Upper lobe of left lung (tissue), 6 donors: ENCODE results near the gene RND2. TPM values are rescaled to one million over a fixed set of nuclear protein-coding genes. Genes with fewer than 3 reads are reported as not detected.

ENCODE experiments used
- ATAC-seq, 2 donors: fragments of 200-7000 bp; cut with Tn5 transposase; one replicate each; pipeline ENCODE4 v1.9.1; 2022; ENCODE audit warnings: mild to moderate bottlenecking in 2 of 2, moderate library complexity in 2 of 2; ENCODE audit not compliant: low FRiP score in 2 of 2
- DNase-seq, 2 donors: peaks; one replicate each; pipeline ENCODE4 v3.0.0-alpha.2; 2019 to 2020
- H3K27ac ChIP-seq, 4 donors: fragments of 200-600 bp; sonication (generic); one replicate each; pipeline ENCODE4 v1.5.1; 2016 to 2019
- H3K27me3 ChIP-seq, 4 donors: fragments of 200-600 bp; sonication (generic); one replicate each; pipeline ENCODE4 v1.5.1; 2017 to 2019
- H3K36me3 ChIP-seq, 4 donors: fragments of 200-600 bp; sonication (generic); one replicate each; pipeline ENCODE4 v1.5.1; 2016 to 2019
- H3K4me1 ChIP-seq, 4 donors: fragments of 200-600 bp; sonication (generic); one replicate each; pipeline ENCODE4 v1.5.1; 2018 to 2019
- H3K4me3 ChIP-seq, 4 donors: fragments of 200-600 bp; sonication (generic); one replicate each; pipeline ENCODE4 v1.5.1; 2017 to 2019; ENCODE audit warnings: mild to moderate bottlenecking in 2 of 4, moderate library complexity in 1 of 4
- H3K9me3 ChIP-seq, 4 donors: fragments of 200-600 bp; sonication (generic); one replicate each; pipeline ENCODE4 v1.5.1; 2018 to 2019
- CTCF ChIP-seq, 6 experiments: fragments of 450-650 bp in 4 of 6; fragments of 200-600 bp in 2 of 6; sonication (generic) in 2 of 6; IDR thresholded peaks; one replicate each; pipeline ENCODE4 v1.5.1; 2016 to 2019; ENCODE audit warnings: antibody characterized with exemption in 6 of 6
- EP300 ChIP-seq, 4 donors: sonication (generic); formaldehyde crosslinking; IDR thresholded peaks; one replicate each; pipeline ENCODE4 v1.5.1; 2017; ENCODE audit warnings: antibody characterized with exemption in 4 of 4, control low read depth in 2 of 4
- POLR2A ChIP-seq, 4 donors: fragments of 450-650 bp; IDR thresholded peaks; one replicate each; pipeline ENCODE4 v1.5.1; 2016 to 2017; ENCODE audit warnings: antibody characterized with exemption in 4 of 4, mild to moderate bottlenecking in 2 of 4
- POLR2AphosphoS5 ChIP-seq, 2 donors: sonication (generic); formaldehyde crosslinking; IDR thresholded peaks; one replicate each; pipeline ENCODE4 v1.5.1; 2017; ENCODE audit warnings: antibody characterized with exemption in 2 of 2
- WGBS, 2 donors: methylation state at CpG; one replicate each; pipeline ENCODE4 v1.1.5; 2017 to 2018; 5-methylcytosine and 5-hydroxymethylcytosine counted together
- total RNA-seq, 6 donors: library from RNA; depleted of rRNA in 4 of 6; stranded (reverse); fragments of >200 nt in 4 of 6; gene quantifications; one replicate each; pipeline versions ENCODE4 v1.1.0 to v1.2.1, GENCODE V29; 2016 to 2021
- donor health status: DM: no; HTN: no; CAD: no; lungs with moderate emphysema.
- donor health status: DM: no; HTN: yes; CAD: no; lungs with severe emphysema.

The RND2 gene
- total RNA-seq, 6 donors from 2014 or later = 0.15 to 2.0 (median 0.47) TPM; not detected in 2

GRCh38 chr17:43031666-43032065 lies 6.6 kb downstream of the RND2 start:
- DNase-seq (no peak), ATAC-seq (no peak)
- H3K4me3 ChIP-seq = no peak overlapping the region
- H3K4me1 ChIP-seq = no peaks in the 10 kb centered on the region
- 81% methylated on average over 3 of the region's 3 CpGs for WGBS, 2 donors
- no peaks in the 10 kb centered on the region for H3K9me3 ChIP-seq
- no peaks in the 10 kb centered on the region for H3K27me3 ChIP-seq
- H3K36me3 ChIP-seq = no peaks in the 10 kb centered on the region
- TF ChIP-seq POLR2AphosphoS5 (IDR thresholded peaks at IDR 0.05) (no peak), CTCF (IDR thresholded peaks at IDR 0.05) (no peak), POLR2A (IDR thresholded peaks at IDR 0.05) (no peak)
- no peak overlapping the region for H3K27ac ChIP-seq

- WGBS, 2 donors = 54 to 56% methylated on average over 12 of the region's 12 CpGs
- TF ChIP-seq EP300 (IDR thresholded peaks at IDR 0.05) (no peak), POLR2AphosphoS5 (IDR thresholded peaks at IDR 0.05) (no peak), CTCF (IDR thresholded peaks at IDR 0.05) (no peak), POLR2A (IDR thresholded peaks at IDR 0.05) (no peak)
- no peak for DNase-seq
- Histone ChIP-seq H3K9me3 (no peaks in the 10 kb centered on the region), H3K36me3 (no peaks in the 10 kb centered on the region), H3K27ac (no peak overlapping the region), H3K27me3 (no peaks in the 10 kb centered on the region), H3K4me1 (no peaks in the 10 kb centered on the region), H3K4me3 (no peak overlapping the region)
- no peak for ATAC-seq
These were observed 9.2 kb downstream of the RND2 start for GRCh38 chr17:43033948-43034881.

- Histone ChIP-seq H3K4me1 (no peaks in the 10 kb centered on the region), H3K27ac (no peak overlapping the region), H3K27me3 (no peaks in the 10 kb centered on the region), H3K9me3 (no peaks in the 10 kb centered on the region), H3K36me3 (no peaks in the 10 kb centered on the region), H3K4me3 (no peak overlapping the region)
- ATAC-seq (no peak), DNase-seq (no peak)
- TF ChIP-seq POLR2A (IDR thresholded peaks at IDR 0.05) (no peak), POLR2AphosphoS5 (IDR thresholded peaks at IDR 0.05) (no peak), CTCF (IDR thresholded peaks at IDR 0.05) (no peak), EP300 (IDR thresholded peaks at IDR 0.05) (no peak)
- WGBS, 2 donors = 98 to 100% methylated on average over 1 to 3 of the region's 3 CpGs
These were observed 9.9 kb downstream of the RND2 start for GRCh38 chr17:43034894-43035293.

- Histone ChIP-seq H3K4me1 (no peaks in the 10 kb centered on the region), H3K36me3 (no peaks in the 10 kb centered on the region), H3K4me3 (no peak overlapping the region), H3K27me3 (no peaks in the 10 kb centered on the region), H3K27ac (no peak overlapping the region), H3K9me3 (no peaks in the 10 kb centered on the region)
- ATAC-seq (no peak), DNase-seq (no peak)
- 98 to 100% methylated on average over 2 of the region's 2 CpGs for WGBS, 2 donors
- no peak for TF ChIP-seq POLR2A (IDR thresholded peaks at IDR 0.05)
- no peak for TF ChIP-seq CTCF (IDR thresholded peaks at IDR 0.05)
- TF ChIP-seq EP300 (IDR thresholded peaks at IDR 0.05) = no peak
- TF ChIP-seq POLR2AphosphoS5 (IDR thresholded peaks at IDR 0.05) = no peak
These were observed 14.6 kb downstream of the RND2 start for GRCh38 chr17:43039646-43040045.

GRCh38 chr17:43040655-43041054 lies 15.6 kb downstream of the RND2 start:
- DNase-seq = no peak

More at GRCh38 chr17:43040655-43041054, 15.6 kb downstream of the RND2 start:
- no peak overlapping the region for H3K27ac ChIP-seq
- no peak for ATAC-seq
- H3K4me3 ChIP-seq = no peak overlapping the region
- H3K4me1 ChIP-seq = no peaks in the 10 kb centered on the region
- no peaks in the 10 kb centered on the region for H3K27me3 ChIP-seq
- WGBS, 2 donors = 41 to 58% methylated on average over 2 of the region's 2 CpGs
- H3K9me3 ChIP-seq = no peaks in the 10 kb centered on the region
- no peaks in the 10 kb centered on the region for H3K36me3 ChIP-seq
- TF ChIP-seq POLR2AphosphoS5 (IDR thresholded peaks at IDR 0.05) (no peak), POLR2A (IDR thresholded peaks at IDR 0.05) (no peak), EP300 (IDR thresholded peaks at IDR 0.05) (no peak), CTCF (IDR thresholded peaks at IDR 0.05) (no peak)
